HUES48 (cell line): ENCODE data around the gene CCDC6.
"Not testable (repeated sequence)": the region's sequence is repeated elsewhere in the genome, so short reads cannot be mapped to it uniquely, and the experiment has no call there.

ENCODE experiments used
- H3K27ac ChIP-seq: one replicate; pipeline ENCODE4 v1.7.0; 2013; ENCODE audit warnings: low read depth, low read length, inconsistent platforms
- H3K27me3 ChIP-seq: 2 replicates; pipeline ENCODE4 v1.6.1; 2013; ENCODE audit warnings: mild to moderate bottlenecking, low read length; ENCODE audit not compliant: control insufficient read depth, insufficient read depth
- H3K36me3 ChIP-seq: 2 replicates; pipeline ENCODE4 v1.6.1; 2013; ENCODE audit warnings: low read length; ENCODE audit not compliant: control insufficient read depth, insufficient read depth
- H3K4me1 ChIP-seq: 2 replicates; pipeline ENCODE4 v1.6.1; 2013; ENCODE audit warnings: mild to moderate bottlenecking, low read length; ENCODE audit not compliant: control insufficient read depth, insufficient read depth
- H3K4me3 ChIP-seq: 2 replicates; pipeline ENCODE4 v1.5.1; 2013; ENCODE audit warnings: mild to moderate bottlenecking, low read depth, low read length
- H3K9ac ChIP-seq: 2 replicates; pipeline ENCODE4 v1.6.1; 2013; ENCODE audit warnings: mild to moderate bottlenecking, low read depth, low read length, moderate library complexity
- H3K9me3 ChIP-seq: 2 replicates; pipeline ENCODE4 v1.6.1; 2013; ENCODE audit warnings: low read length; ENCODE audit not compliant: control insufficient read depth, insufficient read depth

The CCDC6 gene

DNA sequence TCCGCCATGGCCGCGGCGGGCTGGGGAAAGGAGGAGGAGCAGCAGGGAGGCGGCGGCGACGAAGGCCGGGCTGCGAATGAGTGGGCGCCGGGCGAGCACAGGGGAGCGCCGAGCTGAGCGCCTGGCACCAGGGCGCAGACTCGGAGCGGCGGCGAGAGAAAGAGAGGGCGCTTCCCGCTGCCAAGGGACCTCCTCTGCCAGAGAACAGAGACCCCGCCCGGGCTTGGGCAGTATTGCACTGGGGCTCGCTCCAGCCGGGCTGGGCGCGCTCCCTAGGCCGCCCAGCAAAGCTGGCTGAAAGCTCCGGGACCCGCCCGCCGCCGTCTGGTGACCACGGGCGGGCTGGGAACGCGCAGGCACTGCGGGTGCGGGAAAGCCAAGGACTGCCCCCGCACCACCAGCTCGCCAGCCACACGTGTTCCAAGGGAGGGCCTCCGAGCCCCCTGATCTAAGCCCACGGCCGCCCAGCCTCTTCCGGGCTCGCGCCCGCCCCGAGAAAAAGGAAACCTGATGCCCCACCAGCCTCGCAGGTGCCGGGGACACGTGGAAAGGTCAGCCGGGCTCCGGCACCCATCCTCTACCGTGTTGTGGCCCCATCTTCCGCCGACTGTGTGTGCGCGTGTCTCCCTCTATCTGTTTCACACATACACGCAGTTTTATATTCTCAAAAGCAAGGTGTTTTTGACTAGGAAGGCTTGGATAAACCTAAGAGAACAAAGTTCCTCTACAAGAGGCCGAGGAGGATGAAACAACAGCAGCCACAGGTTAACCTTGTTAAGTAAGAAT, at the start of gene CCDC6:
CCDC6 (minus strand) TSS at position 140 of the 786 bp plus-strand sequence; CDS start at position 8, 132 bp downstream.
- Histone ChIP-seq H3K4me3 (peak within 1 kb of the TSS; percentile 79), H3K36me3 (peaks cover 17% of the 10 kb centered on the region; the same call in 1 of the 2 replicates), H3K27me3 (no peaks in the 10 kb centered on the region), H3K27ac (peak within 1 kb of the TSS; percentile 98), H3K4me1 (peaks cover 39% of the 10 kb centered on the region), H3K9me3 (no peaks in the 10 kb centered on the region), H3K9ac (peak within 1 kb of the TSS; percentile 90)

DNA sequence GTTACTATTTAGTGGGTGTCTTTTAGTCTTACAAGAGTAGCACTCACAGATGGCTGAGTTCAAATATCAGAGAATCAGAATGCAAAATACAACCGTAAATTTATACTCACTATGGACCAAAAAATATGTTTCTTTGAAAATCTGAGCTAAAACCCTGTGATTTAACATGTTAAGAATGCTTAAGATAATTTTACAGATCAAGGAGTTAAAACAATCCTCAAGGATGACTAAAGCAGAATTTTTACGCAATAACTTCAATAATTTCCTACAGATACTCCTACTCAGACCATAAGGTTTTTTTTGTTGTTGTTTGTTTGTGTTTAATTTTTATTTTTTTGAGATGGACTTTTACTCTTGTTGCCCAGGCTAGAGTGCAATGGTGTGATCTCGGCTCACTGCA, 47.9 kb upstream of the CCDC6 start:
- Histone ChIP-seq H3K27me3 (no peaks in the 10 kb centered on the region), H3K27ac (no peak overlapping the region), H3K9me3 (no peaks in the 10 kb centered on the region), H3K9ac (no peak overlapping the region), H3K4me1 (peaks cover 3% of the 10 kb centered on the region; the same call in 1 of the 2 replicates), H3K4me3 (no peak overlapping the region), H3K36me3 (no peaks in the 10 kb centered on the region)

DNA sequence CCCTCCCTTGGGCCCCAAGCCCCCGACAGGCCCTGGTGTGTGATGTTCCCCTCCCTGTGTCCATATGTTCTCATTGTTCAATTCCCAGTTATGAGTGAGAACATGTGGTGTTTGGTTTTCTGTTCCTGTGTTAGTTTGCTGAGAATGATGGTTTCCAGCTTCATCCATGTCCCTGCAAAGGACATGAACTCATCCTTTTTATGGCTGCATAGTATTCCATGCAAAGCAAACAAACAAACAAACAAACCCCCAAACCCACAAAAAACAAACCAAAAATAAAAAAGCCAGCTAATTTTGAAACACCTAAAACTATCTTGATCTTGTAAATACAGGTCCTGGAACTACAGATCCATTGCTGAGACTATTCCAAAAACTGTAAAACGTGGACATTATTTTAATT, 47.4 kb upstream of the CCDC6 start:
- H3K27me3 ChIP-seq, H3K9ac ChIP-seq, H3K27ac ChIP-seq, H3K4me3 ChIP-seq, H3K36me3 ChIP-seq, H3K9me3 ChIP-seq, H3K4me1 ChIP-seq: not testable (repeated sequence)

DNA sequence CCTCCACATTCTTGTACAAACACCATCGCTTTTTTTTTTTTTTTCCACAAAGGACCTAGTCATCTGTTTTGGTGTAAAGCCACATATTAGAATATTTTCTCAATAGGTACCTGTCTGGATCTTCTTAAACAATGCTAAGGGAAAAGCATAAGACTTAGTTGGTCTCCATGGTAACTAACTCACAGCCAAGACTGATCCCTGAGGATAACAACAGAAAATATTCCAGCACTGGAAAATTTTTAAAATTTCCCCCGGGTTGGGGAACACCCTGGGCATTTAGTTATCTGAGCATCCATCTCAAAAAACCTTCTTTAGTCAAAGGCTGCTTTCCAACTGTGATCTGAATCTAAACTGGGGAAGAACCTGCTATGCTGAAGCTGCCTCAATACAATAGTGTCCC, 43.7 kb upstream of the CCDC6 start:
- H3K27me3 ChIP-seq, result no peaks in the 10 kb centered on the region
- peaks cover 21% of the 10 kb centered on the region for H3K4me1 ChIP-seq
- H3K9ac ChIP-seq, result no peak overlapping the region
- H3K4me3 ChIP-seq, result no peak overlapping the region
- no peak overlapping the region for H3K27ac ChIP-seq
- no peaks in the 10 kb centered on the region for H3K36me3 ChIP-seq
- H3K9me3 ChIP-seq, result no peaks in the 10 kb centered on the region

DNA sequence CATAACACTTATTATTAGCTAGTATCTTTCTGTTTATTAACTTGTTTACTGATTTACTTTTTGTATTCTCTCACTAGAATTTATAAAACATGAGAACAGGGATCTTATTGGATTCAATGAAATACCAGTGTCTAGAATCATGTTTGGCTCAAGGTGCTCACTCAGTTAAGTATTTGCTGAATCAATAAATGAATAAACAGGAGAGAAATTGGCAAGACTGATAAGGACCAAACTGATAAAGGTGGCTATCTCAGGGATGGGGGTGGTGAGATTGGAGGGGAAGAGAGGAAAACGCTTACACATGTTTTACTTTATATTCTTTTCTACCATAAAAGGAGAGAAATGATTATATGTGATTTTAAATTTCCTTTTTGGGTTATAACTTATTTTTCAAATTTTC, 43.3 kb upstream of the CCDC6 start:
- Histone ChIP-seq H3K36me3 (no peaks in the 10 kb centered on the region), H3K4me3 (no peak overlapping the region), H3K9me3 (no peaks in the 10 kb centered on the region), H3K27ac (no peak overlapping the region), H3K9ac (no peak overlapping the region), H3K27me3 (no peaks in the 10 kb centered on the region), H3K4me1 (peaks cover 23% of the 10 kb centered on the region)

DNA sequence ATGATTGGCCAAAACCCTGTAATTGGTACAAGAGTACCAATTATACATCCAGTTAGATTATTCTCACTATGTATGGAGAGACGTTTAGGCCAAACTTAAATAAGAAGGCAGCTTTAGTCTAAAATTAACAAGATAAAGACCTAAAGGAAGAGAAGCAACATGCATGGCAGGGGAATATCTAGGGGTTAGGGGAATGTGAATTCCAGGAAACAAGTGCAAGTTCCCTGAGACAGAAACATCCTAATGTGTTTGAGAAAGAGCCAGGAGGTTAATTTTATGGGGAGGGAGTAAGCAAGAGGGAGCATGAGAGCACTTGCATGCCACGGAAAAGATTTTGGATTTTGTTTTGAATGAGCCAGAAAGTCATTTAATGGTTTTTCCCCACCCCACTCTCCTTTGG, 39.6 kb upstream of the CCDC6 start:
- Histone ChIP-seq H3K9me3 (no peaks in the 10 kb centered on the region), H3K9ac (no peak overlapping the region), H3K36me3 (no peaks in the 10 kb centered on the region), H3K27ac (peak overlapping the region; percentile 9), H3K4me3 (no peak overlapping the region), H3K4me1 (peaks cover 23% of the 10 kb centered on the region), H3K27me3 (no peaks in the 10 kb centered on the region)

DNA sequence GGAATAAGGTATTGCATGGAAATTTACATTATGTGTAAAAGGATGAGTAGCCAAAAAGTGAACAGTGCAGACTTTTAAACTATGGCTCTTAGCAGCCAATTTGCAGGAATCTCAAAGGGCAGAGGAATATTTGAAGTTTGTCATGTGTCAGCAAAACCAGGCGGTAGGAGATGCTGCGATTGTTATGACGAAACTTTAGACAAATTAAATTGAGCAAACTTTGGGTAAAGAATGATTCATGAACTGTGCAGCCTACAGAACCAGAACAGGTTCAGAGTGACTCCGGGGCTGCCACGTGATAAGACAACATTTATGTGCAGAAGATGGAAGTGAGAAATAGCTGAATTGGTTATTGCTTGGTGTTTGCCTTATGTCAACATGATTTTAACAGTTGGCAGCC, 39.2 kb upstream of the CCDC6 start:
- Histone ChIP-seq H3K27me3 (no peaks in the 10 kb centered on the region), H3K9ac (no peak overlapping the region), H3K4me1 (peaks cover 23% of the 10 kb centered on the region), H3K9me3 (no peaks in the 10 kb centered on the region), H3K27ac (no peak overlapping the region), H3K4me3 (no peak overlapping the region), H3K36me3 (no peaks in the 10 kb centered on the region)

DNA sequence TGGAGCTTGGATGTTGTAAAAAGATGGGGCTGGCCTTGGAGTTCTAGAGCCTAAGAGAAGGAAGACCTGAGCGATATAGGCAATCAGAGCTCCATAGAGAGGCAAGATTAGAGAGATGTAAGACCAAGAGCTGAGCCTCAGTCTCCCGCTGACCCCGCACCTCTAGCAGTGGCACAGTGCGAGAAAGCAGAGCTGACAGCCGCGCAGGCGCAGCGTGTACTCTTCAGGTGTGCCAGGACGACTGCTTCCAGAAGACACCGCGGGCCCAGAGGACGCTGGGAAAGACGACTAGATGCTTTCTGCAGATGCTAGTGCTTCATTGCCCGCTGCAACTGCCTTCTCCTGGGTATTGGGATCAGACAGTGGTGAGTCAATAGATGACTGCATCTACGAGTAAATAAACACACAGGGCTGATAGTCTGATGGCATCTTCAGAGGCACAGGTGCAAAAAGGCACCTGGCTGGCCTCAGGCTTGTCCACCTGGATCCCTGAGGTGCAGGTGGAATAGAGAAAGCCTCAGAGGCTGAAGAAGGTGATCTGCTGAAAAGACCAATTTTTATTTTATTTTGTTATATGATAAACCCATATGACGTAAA, 38.1 kb upstream of the CCDC6 start:
- no peak overlapping the region for H3K4me3 ChIP-seq
- H3K9me3 ChIP-seq, result no peaks in the 10 kb centered on the region
- peaks cover 23% of the 10 kb centered on the region for H3K4me1 ChIP-seq
- H3K27me3 ChIP-seq, result no peaks in the 10 kb centered on the region
- no peak overlapping the region for H3K27ac ChIP-seq
- H3K9ac ChIP-seq, result no peak overlapping the region
- no peaks in the 10 kb centered on the region for H3K36me3 ChIP-seq

DNA sequence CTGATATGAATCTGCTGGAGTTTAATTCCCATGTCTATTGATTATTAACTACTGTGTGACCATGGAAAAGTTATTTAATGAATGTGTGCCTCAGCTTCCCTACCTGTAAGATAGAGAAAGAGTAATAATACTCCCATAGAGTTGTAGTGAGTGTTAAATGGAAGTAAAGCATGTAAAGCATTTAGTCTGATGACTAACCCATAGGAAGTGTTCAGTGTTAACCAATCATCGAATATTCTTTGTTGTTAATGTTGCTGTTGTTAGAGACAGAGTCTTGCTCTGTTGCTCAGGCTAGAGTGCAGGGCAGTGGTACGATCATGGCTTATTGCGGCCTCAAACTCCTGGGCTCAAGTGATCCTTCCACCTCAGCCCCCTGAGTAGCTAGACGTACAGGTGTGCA, 36.2 kb upstream of the CCDC6 start:
- Histone ChIP-seq H3K9me3 (no peaks in the 10 kb centered on the region), H3K36me3 (no peaks in the 10 kb centered on the region), H3K4me3 (no peak overlapping the region), H3K27ac (no peak overlapping the region), H3K9ac (no peak overlapping the region), H3K27me3 (no peaks in the 10 kb centered on the region), H3K4me1 (peaks cover 30% of the 10 kb centered on the region)

DNA sequence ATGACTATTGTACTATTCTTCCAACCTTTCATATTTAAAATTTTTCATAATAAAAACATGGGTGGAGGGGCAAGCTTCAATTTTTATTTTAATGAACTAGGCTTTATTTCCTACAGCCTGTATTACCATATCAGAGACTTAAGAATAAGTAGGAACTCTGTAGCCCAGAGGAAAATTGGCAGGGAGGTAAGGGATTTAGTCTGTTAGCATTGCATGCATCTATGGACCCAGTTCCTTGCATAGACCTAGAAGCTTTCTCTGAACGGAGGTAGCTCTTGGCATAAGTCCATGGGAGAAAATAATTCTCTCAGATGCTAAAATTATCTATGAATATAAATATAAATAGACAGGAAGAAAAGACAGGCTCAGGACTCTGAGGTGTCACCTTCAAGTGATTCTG, 31.4 kb upstream of the CCDC6 start:
- no peaks in the 10 kb centered on the region for H3K36me3 ChIP-seq
- no peaks in the 10 kb centered on the region for H3K27me3 ChIP-seq
- H3K9ac ChIP-seq, result no peak overlapping the region
- H3K4me3 ChIP-seq, result no peak overlapping the region
- peaks cover 20% of the 10 kb centered on the region for H3K4me1 ChIP-seq
- H3K27ac ChIP-seq, result no peak overlapping the region
- H3K9me3 ChIP-seq, result no peaks in the 10 kb centered on the region

DNA sequence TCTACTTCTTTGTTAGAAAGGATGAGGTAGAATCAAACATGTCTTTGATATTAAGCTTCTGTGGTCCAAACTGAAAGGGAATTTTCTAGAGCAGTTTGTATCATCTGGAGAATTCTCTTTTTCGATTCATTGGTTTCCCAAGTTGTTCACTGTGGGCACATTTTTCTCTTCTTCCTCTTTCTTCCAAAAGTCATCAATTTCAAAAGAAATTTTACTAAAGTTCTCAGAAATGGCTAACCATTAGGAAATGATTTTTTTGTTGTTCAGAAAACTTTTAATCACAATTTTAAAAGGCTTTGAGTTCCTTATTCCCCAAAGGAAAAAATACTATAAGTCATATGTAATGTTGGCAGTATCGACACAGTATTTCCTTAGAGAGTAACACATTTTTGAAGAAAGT, 28.3 kb upstream of the CCDC6 start:
- Histone ChIP-seq H3K9ac (no peak overlapping the region), H3K27ac (no peak overlapping the region), H3K9me3 (no peaks in the 10 kb centered on the region), H3K4me3 (no peak overlapping the region), H3K36me3 (no peaks in the 10 kb centered on the region), H3K27me3 (no peaks in the 10 kb centered on the region), H3K4me1 (peaks cover 20% of the 10 kb centered on the region)
